ENCODE data around the gene RTN4RL1.
"Not testable (repeated sequence)": the region's sequence is repeated elsewhere in the genome, so short reads cannot be mapped to it uniquely, and the experiment has no call there.

RTN4RL1 gene

GRCh38 chr17:2025622-2026309 lies 632 bp upstream of the RTN4RL1 start:
- DNase-seq (ENCODE audit: low read depth): peak; percentile 62

- no peak for DNase-seq (ENCODE audit: low read depth)
Measured at GRCh38 chr17:2024572-2025219, 438 bp downstream of the RTN4RL1 start.

DNA sequence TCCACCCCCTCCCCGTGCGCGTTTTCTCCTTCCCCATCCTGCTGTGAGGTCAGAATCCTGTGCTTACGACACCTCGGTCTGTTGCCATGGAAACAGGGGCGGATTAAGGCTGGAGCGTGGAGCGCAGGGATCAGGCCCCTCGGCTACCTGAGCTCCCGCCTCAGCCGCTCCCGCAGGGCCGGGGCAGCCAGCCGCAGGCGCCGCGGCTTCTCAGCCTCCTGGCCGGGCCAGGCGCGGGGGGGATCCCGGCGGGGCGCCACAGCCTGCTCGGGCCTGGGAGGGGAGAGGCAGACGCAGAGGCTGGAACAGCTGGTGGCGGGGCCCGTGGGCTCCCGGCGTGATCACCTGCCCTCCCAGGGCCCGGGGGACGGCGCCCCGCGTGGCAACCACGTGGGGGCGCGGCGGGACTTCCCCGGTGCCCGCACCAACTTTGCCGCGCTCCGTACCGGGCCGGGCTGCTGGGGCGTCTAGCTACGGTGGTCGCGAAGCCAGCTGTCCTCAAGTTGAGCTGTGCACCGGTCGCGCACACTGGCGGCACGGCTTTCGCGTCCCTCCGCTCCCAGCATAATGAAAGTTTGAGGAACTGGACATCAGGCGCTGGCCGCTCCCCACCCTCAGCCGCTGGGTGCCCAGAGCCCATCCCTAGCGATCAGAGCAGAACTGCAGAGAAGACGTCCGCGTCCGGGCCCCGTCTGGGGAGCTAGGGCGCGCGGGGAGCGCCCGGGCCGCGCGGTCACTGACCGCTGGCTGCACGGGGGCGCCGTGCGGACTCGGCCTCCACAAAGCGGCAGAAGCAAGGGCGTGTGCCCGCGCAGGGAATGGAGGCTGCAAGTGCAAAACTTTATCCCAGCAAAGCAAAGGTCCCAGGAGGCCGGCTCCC lies 1.2 kb downstream of the RTN4RL1 start:
- peak; percentile 42 for DNase-seq (ENCODE audit: low read depth)

- no peak for DNase-seq (ENCODE audit: low read depth)
Measured at GRCh38 chr17:2023256-2023655, 1.9 kb downstream of the RTN4RL1 start.

DNA sequence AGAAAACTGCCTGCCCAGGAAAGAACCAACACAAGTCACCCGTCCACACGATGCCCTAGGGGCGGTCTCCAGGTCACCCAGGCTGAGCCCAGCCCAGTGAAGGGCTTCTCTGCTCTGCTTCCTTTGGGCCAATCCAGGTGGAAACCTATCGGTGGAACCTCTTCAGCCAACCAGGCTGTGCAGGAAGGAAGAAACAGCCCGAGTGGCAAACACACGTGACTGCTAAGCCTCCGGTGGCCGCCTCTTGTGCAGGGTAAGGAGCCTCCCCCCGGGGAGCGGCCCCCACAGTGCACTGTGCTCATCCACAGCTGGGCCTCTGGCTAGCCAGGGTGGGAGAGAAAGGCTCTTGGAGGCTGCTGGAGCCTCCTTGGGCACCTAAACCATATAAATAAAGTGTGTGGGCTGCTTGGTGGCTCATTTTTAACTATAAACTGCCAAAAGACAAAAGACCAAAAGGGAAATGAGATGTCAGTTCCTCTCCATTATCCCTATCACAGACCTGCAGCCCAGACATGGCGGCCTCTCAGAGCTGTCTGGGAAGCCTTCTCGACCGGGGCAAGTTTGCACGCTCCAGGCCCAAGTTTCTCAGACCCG lies 2.4 kb downstream of the RTN4RL1 start:
- DNase-seq (ENCODE audit: low read depth): no peak

DNA sequence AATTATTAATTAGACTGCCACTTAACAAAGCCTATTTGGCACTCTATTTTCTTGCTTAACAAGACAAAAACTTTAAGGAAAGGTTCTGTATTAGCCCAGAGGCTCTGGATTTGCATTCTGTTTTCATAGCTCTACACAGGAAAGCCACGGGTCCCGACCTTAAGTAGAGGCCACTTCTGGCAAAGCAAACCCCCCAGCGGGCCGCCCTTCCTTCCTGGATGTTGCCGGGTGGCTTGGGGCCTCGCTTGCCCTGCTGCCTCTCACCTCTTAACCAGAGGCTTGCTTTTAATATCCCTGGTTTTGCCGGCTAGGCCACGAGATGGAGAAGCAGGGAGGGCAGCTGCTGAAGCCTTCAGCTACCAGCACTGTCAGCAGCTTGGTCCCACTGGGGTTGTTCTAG lies 4.4 kb downstream of the RTN4RL1 start:
- no peak for DNase-seq (ENCODE audit: low read depth)

- DNase-seq (ENCODE audit: low read depth): no peak
Measured at GRCh38 chr17:2019723-2020122, 5.4 kb downstream of the RTN4RL1 start.

GRCh38 chr17:2018716-2019510 lies 6.2 kb downstream of the RTN4RL1 start:
- DNase-seq (ENCODE audit: low read depth): no peak

GRCh38 chr17:2017274-2017941 lies 7.7 kb downstream of the RTN4RL1 start:
- no peak for DNase-seq (ENCODE audit: low read depth)

DNA sequence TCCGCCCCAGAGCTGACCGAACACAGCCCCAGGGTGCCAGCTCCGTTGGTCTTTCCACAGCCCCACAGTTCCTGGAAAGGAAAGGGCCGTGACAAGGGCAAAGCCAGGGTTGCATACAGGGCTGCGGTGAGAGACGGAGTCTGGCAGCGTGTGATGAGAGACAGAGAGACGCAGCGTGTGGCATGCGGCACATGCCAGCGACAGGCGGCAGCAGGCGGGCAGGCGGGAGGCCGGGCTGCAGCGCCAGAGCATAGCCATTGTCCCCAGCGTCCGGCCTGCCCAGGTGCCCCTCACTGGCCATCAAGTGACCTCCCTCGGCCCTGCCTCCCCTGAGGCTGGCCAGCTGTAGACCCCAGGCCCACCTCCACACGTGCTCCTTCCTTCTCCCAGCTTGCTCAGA lies 8.6 kb downstream of the RTN4RL1 start:
- no peak for DNase-seq (ENCODE audit: low read depth)

- DNase-seq (ENCODE audit: low read depth): no peak
Measured at GRCh38 chr17:2015314-2015713, 9.8 kb downstream of the RTN4RL1 start.

DNA sequence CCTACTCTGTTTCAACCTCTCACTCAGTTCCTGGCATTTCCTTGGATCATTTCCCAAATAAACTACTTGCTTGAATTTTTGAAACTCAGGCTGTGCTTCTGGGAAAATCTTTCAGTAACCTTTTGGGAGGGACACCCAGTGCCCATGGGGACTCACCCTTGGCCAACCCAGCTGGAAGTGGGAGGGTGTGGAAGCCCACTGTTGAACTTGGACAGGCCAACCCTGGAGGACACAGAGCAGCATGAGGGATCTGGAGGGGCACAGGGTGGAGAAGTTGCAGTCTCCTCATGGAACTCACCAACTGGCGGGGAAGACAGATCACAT lies 11.2 kb downstream of the RTN4RL1 start:
- no peak for DNase-seq (ENCODE audit: low read depth)

DNA sequence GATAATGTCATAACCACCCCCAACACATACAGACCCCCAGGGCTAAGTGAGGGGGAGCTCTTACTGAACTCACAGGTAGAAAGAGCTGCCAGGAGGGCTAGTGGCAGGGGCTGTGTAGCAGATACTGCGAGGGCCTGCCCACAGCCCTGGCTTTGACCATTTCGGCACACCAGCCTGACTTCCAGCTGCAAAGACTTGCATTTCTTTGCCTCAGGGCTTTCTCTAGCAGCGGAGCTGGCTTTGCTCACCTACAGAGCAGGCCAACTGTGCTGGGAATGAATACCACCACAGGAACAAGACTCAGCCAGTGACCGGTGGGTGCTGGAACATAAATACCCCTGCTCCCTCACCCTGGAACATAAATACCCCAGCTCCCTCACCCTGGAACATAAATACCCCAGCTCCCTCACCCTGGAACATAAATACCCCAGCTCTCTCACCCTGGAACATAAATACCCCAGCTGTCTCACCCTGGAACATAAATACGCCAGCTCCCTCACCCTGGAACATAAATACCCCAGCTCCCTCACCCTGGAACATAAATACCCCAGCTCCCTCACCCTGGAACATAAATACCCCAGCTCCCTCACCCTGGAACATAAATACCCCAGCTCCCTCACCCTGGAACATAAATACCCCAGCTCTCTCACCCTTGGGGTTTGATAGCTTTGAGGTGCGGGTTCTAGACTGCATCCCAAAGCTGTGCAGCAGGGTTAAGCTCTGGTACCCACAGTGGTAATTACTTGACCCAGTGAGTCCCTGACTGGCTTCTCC lies 11.7 kb downstream of the RTN4RL1 start:
- DNase-seq (ENCODE audit: low read depth): not testable (repeated sequence)

DNA sequence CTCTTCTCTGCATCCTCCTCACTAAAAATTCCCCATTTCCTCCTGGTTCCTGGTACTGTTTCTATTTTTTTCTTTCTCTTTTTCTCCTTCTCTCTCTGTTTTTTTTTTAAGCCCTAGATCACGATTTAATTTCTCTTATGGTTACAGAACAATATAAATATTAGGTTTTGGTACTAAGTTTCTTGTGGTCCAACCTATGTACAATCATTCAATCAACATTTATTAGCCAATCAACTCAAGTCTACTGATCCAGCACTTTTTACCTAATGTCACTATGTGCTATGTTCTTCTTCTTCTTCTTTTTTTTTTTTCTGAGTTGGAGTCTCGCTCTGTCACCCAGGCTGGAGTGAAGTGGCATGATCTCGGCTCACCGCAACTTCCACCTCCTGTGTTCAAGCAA lies 12.6 kb downstream of the RTN4RL1 start:
- DNase-seq (ENCODE audit: low read depth): no peak

GRCh38 chr17:2011411-2012371 lies 13.4 kb downstream of the RTN4RL1 start:
- peak; percentile 23 for DNase-seq (ENCODE audit: low read depth)

GRCh38 chr17:2009737-2010136 lies 15.4 kb downstream of the RTN4RL1 start:
- DNase-seq (ENCODE audit: low read depth): no peak

DNA sequence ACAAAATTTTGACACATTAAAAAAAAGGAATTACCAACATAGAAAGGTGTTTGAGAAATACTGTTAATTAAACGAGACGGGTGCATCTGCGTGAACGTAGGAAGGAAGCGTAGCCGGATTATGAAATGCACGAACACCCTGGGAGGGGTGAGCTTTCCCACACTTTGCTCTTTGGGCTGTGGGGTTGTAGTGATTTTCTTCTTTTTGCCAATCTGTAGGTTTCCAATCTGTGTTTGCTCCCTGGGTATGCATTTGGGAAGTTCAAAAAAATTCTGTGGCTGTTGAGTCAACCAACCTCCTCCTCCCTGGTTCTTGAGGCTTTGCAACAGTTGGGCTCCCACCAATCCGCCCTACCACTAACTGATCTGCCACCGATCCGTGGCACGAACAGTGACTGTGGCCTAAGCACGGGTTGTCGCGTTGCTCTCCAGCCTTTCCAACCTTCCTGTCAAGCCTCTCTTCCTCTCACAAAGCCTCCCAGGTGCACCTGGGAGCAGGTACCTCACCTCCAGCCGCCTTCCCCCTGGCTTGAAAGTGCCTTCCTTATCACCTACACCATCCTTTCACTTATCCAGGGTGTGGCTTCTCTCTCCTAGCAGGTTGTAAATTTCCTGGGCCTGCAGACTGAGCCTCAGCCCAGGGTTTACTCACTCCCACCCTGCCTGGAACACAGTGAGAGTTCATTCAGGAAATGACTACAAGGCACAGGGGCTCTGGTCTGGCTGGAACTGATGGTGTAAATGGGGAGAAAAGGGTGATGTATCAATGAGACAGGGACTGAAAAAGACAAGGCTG lies 16.6 kb downstream of the RTN4RL1 start:
- DNase-seq (ENCODE audit: low read depth): no peak

DNA sequence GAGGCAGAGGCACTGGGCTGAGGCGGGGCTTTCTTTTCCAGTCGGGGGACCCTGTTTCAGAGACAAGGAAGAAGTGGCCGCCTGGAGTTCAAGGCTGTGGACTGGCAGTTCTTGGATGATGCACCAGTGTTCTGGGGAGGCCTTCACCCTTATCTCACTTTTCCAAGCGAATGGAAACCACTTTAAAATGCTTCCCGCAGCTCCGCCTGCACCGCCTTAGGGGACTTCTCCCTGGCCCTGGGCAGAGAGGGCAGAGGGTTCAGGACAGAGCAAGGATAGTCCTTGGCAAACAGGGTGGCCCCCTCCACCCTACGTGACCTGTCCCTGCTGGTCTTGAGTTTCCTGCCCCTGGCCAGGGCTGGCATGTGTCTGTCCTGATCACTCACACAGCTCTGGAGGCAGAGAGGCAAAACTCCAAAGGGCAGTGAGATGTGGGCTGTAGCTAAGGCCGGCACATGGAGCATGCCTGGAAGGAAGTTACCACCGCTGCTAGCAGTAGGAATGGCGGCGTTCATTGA lies 20.6 kb downstream of the RTN4RL1 start:
- no peak for DNase-seq (ENCODE audit: low read depth)
